Panc1 (cell line): ENCODE results near the gene SH3TC1.

Source experiments
- CTCF ChIP-seq: fragments of 450-650 bp; IDR thresholded peaks from 2 replicates; pipeline ENCODE4 v1.5.1; 2017; ENCODE audit warnings: mild to moderate bottlenecking
- POLR2AphosphoS5 ChIP-seq: IDR thresholded peaks from 2 replicates; pipeline ENCODE4 v1.6.1; 2012; ENCODE audit warnings: mild to moderate bottlenecking, low read depth, low read length, moderate library complexity
- REST ChIP-seq, 2 experiments: IDR thresholded peaks; 2 replicates each; pipeline ENCODE4 v1.6.1; 2011 to 2012; ENCODE audit warnings: low read depth in 2 of 2, control low read depth in 1 of 2, low read length in 1 of 2, mild to moderate bottlenecking in 1 of 2, moderate library complexity in 1 of 2; ENCODE audit not compliant: insufficient read depth in 1 of 2
- SIN3A ChIP-seq: IDR thresholded peaks from 2 replicates; pipeline ENCODE4 v1.6.1; 2012; ENCODE audit warnings: low read depth, mild to moderate bottlenecking, low read length, moderate library complexity, borderline replicate concordance; ENCODE audit not compliant: insufficient read depth
- TCF7L2 ChIP-seq: IDR thresholded peaks from 2 replicates; pipeline ENCODE4 v1.6.1; 2011; ENCODE audit warnings: mild to moderate bottlenecking, low read depth, low read length, inconsistent platforms

GRCh38 chr4:8262637-8263322 is 63.7 kb downstream of the SH3TC1 start:
- TF ChIP-seq POLR2AphosphoS5 (no peak), CTCF (no peak), REST (IDR thresholded peaks at IDR 0.05; ENCODE audit: insufficient read depth in 1 of 2, low read depth in 2 of 2, low read length in 1 of 2) (no peak), TCF7L2 (no peak), SIN3A (no peak)
